GM12891 (cell line): ENCODE measurements around the gene ROBO1.

Experiments used
- POLR2A ChIP-seq: IDR thresholded peaks from 2 replicates; pipeline ENCODE4 v1.6.1; 2011; ENCODE audit warnings: low read depth, low read length, control low read depth
- POLR2AphosphoS5 ChIP-seq: IDR thresholded peaks from 2 replicates; pipeline ENCODE4 v1.6.1; 2011; ENCODE audit warnings: low read depth, low read length, control low read depth
- TAF1 ChIP-seq: IDR thresholded peaks from 2 replicates; pipeline ENCODE4 v1.6.1; 2011; ENCODE audit warnings: low read depth, low read length, control low read depth

- TF ChIP-seq POLR2AphosphoS5 = no peak
- TF ChIP-seq POLR2A = no peak
- no peak for TF ChIP-seq TAF1
Measured at GRCh38 chr3:79109754-79110153, 658.0 kb downstream of the ROBO1 start.
